Tibial nerve (tissue), 4 donors: ENCODE measurements around the gene CCNY.

Source experiments
- CTCF ChIP-seq, 5 experiments: fragments of 200-600 bp in 3 of 5; fragments of 450-650 bp in 2 of 5; sonication (generic) in 3 of 5; IDR thresholded peaks; one replicate each; pipeline ENCODE4 v1.5.1; 2016 to 2019; ENCODE audit warnings: antibody characterized with exemption in 5 of 5, mild to moderate bottlenecking in 3 of 5, moderate library complexity in 2 of 5
- EP300 ChIP-seq, 2 donors: sonication (generic); formaldehyde crosslinking; IDR thresholded peaks; one replicate each; pipeline ENCODE4 v1.6.1; 2017; ENCODE audit warnings: antibody characterized with exemption in 2 of 2, mild to moderate bottlenecking in 1 of 2
- POLR2A ChIP-seq, 2 donors: fragments of 450-650 bp; IDR thresholded peaks; one replicate each; pipeline ENCODE4 v1.6.1; 2017; ENCODE audit warnings: antibody characterized with exemption in 2 of 2, mild to moderate bottlenecking in 2 of 2, moderate library complexity in 2 of 2

DNA sequence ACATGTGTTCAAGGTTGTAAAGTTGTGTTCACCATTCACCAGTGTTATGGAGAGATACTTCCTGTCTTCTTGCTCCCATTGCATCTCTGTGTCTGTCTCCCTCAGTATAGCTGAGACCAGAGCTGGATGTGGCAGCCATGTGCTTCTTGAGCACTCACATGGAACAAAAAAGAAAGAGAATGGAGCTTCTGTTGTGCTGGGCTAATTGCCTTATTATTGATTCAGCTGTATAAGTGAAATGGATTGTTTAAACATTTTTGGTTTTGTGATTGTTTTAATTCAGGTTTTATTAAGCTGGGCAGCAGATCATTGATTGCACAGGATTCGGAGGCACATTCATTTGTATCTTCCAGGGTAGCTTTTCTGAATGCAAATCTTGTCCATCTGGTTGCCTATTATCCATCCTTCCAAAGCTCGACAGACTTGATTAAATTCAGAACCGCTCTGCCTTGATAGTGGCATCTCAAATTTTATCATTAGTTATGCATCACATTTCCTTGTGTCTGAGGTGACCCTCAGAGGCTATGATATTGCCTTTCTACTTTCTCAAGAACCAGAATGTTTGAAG lies 119.9 kb downstream of the CCNY start:
- TF ChIP-seq POLR2A (IDR thresholded peaks at IDR 0.05) (no peak), CTCF (IDR thresholded peaks at IDR 0.05) (no peak), EP300 (IDR thresholded peaks at IDR 0.05) (no peak)
